CD4-positive, alpha-beta T cell treated with Interleukin-4 for 1 hour (primary cell): ENCODE data around the gene CLIC6.
"Not testable (repeated sequence)": the region's sequence is repeated elsewhere in the genome, so short reads cannot be mapped to it uniquely, and the experiment has no call there.

Experiments
- DNase-seq, 2 donors: peaks; one replicate each; pipeline ENCODE4 v3.0.0-alpha.2; 2020 to 2022

Gene CLIC6

DNA sequence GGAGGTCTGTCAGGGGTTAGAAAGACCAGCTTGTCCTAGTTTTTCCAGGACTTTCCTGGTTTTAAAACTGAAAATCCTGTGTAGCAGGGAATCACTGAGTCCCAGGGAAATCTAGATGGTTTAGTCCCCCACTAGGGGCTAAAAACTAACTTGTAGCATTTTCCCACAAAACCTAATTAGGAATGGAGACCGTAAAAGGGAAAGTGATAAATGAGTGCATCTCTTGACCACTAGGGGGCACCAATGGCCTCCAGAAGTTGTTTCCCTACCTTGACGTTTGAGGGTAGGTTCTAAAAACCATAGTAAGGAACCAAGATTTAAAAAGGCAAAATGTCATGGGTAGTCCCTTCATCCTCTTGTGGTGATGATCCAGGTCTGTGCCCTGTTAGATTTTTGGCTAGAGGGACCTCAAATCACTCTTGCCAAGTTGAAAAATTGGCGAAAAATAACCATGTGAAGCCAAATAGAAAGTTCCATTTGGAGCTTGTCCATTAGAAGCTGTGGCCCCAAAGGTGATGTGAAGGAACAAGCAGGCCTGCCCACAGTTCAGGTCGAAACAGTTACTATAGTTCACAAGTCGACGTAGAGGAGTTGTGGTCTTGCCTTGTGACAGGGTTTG, 24.5 kb downstream of the CLIC6 start:
- DNase-seq = peak; percentile 32 to 50

DNA sequence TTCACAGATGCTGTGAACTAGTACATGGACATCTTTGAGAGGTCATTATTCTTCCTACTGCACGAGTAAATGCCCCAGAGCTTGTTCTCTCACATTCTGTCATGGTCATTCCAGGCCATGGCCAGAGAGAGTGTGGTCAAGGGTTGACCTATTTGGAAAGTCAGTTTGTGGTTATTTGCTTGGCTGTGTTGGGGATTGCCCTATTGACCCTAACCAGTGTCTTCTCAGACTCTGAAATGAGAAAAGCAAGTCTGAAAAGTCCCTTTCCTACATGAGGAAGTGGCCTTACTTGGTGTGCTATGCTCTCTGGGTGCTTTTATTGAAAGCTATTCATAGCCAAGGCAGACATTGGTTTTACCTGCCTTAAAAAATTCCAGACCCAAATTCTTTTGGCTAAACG, 26.6 kb downstream of the CLIC6 start:
- no peak for DNase-seq

DNA sequence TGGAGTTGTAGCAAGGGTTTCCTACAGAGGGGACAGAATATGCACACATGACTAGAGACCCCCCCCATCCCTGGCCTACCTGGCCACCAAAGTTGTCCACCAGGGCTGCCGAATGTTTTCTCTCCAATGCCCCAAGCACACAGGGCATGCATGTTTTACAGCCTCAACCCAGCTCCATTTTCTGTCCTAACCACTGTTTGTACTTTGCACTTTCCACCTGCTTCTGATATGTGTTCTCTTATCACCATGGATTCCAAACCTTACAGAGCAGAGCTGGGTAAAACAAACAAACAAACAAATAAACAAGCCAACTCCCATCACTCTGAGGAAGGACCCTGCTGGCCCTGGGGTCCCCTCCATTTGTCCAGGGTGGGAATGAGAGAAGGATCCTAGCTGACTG, 27.3 kb downstream of the CLIC6 start:
- DNase-seq = no peak

DNA sequence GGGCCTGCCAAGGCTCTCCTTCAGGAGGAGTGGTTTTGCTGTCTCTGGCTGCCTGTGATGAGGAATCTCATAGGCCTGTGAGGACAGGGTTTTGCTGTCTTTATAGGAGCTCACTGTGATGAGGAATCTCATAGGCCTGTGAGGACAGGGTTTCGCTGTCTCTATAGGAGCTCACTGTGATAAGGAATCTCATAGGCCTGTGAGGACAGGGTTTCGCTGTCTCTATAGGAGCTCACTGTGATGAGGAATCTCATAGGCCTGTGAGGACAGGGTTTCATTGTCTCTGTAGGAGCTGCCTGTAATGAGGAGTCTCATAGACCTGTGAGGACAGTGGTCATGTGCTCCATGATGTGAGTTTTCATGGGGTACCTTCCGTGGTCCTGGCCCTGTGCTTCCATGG, 29.0 kb downstream of the CLIC6 start:
- no peak for DNase-seq

DNA sequence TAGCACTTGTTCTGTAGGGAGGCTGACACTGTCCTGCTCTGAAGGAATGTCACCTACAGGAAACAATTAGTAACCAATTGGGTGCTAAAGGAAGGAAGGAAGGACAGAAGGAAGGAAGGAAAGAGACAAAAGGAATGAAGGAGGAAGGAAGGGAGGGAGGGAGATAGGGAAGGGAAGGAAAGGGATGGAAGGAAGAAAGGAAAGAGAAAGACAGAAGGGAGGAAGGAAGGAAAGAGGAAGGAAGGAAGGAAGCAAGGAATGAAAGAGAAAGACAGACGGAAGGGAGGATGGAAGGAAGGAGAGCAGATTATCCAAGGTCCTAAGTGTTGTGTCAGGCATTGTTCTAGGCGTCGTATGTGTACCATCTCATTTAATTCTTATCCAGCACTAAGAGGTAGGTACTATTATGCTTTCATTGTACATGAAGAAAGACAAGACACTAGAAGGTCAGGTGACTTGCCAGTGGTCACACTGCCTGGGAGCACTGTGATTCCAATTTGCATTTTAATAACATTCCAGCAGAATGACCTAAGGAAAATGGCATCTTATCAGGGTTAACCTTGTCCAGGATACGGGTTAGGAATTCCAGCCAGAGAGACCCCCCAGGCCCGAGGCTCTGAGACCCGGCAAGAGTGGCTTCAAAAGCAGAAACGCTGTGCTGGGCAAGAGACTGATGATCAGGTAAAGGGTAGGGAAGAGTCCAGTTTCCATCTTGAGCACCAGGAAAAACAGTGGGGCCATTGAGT, 29.6 kb downstream of the CLIC6 start:
- no peak for DNase-seq

DNA sequence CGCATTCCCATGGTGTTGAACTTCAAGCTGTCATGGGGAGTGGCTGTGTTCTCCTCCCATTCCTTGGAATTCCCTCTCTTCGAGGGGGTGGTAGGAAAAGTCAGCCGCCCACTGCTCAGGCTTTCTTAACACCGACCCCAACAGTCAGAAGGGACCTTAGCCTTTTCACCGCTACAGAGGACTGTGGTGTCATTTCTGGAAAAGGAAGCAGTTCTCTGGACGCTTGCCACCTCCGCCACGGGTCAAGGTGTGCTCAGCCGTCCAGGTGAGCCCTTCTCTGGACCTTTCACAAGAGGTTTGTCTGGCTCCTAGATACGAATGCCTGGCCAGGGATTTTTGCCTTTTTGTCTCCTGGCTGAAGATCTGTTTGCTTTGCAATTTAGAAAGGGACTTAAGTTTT, 31.8 kb downstream of the CLIC6 start:
- no peak for DNase-seq

DNA sequence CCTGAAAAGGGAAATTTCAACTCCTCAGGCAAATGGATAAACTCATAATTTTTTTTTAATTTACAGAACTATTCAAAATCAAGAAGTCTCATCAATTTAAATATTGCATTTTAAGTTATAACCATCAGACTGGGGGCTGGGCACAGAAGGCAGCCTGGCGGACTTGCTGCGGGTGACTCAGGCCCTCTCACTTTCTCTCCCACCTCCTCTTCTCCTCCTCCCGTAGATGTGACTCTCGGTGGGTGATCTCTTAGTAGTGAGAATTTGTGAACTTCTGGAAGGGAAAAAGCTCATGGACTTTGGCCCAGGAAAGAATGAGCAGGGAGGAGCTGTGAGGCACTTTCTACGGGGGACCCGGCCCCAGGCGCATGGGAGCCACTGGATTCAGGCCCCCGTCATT, 32.9 kb downstream of the CLIC6 start:
- DNase-seq = no peak

DNA sequence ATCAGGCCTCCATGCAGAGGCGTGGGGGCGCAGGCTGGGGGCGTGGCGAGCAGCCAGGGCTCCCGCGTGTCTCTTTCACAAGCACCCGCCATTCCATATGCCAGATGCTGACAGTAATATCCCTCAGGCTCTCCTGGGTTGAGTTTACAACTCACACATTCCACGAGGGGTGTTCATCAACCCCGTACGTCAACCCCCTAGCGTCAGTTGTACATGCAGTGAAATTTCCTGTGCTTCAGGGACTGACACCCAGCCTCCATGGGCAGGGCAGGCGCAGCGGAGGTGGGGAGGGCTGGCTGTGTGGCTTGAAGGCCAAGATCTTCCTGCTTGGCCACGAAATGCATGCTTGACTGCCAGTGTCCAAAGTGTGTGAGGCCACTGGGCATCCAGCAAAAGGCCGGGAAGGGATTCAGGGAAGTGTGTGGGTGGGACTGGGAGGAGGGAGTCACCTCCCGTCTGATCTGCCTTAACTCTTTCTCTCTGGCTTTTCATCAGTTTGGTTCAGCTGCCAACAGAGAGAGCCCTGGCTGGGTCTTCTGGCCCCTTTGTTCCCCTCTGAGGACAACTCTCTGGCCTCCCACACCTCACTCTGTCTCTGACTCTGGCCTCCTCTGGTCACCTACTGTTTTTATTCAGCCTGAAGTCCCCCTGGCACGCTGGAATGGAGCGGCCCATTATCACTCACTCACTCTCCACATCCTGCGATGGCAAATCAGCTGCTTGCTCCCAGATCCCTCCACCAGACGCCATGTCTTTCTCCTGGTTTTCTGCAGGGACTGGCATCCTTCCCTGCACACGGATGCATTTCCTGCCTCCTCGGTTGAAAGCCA, 33.8 kb downstream of the CLIC6 start:
- no peak for DNase-seq

DNA sequence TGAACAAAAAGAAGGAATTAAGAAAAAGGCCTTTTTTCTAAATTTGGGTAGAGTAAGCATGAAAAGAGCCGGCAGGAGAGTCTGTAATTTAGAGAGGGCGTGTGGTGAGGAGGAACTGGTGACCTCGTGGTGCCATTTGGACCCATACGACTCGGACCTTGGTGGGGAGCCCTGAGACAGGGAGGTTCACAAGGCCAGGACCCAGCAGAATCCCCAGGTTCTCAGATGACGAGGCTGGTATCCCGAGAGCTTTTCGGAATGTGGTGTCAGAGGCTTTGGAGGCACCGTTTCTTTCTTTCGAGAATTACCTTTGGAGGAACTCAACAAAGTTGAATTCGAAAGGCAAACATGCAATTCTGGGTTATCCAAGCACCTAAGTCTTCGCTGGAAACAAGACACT, 34.8 kb downstream of the CLIC6 start:
- no peak for DNase-seq

DNA sequence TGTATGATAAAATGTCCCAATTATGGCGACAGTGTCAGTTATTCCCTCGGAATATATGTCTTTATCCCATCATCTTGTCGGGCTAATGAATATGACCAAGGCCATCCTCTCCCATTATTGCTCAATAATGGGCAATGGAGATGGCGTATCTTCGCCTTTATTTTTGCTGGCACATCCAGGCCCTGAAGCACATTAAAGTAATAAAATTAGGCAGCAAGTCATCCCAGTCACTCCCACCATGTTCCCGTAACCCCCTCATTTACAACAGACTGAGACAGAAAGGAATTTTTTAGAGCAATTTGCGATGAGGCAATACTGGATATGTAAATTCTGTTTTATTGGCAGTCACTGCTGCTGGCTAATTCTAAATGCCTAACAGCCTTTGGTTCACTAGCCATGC, 35.3 kb downstream of the CLIC6 start:
- no peak for DNase-seq

DNA sequence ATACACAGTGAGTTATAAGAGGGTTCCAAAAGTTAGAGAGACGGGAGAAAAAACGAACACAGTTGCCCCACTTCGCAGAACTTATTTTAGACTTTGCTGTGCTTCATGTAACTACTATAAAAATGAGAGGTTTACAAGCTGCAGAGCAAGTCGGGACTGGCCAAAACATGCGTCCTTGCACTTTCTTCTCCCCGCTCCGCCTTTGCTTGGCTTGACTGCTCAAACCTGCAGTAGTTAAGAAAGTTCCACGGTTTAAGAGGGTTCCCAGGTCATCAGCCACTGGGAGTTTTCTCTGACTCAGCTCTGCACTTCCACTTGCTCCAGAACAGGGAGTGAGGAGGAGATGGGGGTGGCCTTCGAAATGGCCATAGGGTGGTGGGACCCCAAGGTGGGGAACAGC, 36.2 kb downstream of the CLIC6 start:
- no peak for DNase-seq

DNA sequence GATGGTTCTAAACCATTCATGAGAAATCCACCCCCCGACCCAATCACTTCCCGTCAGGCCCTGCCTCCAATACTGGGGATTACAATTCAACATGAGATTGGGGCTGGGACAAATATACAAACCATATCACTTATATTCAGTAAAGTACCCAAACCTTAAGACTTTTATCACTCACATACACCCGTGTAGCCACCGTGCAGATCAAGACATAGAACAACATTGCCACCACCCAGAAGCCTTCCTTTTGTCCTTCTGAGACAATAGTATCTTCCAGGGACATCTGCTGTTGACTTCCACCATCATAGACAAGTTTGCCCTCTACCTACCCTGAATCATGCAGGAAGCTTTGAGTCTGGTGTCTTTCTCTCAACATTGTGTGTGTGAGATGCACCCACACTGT, 37.5 kb downstream of the CLIC6 start:
- no peak for DNase-seq

DNA sequence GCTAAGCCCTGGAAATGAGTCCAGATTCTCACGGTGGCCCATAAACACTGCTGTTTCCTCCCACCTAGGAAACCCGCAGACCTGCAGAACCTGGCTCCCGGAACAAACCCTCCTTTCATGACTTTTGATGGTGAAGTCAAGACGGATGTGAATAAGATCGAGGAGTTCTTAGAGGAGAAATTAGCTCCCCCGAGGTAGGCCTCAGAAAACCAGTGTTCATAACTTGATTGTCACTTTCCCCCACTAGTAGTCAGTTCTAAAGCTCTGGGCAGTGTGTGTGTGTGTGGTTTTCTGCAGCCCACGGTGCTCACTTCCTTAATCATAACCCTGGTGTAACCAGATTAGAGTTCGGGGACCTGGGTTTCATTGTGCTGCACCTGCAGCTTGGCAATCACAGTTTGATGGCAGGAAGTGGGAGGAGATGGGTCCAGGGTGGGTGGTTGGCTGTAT, 39.1 kb downstream of the CLIC6 start:
- peak in 1 of 2 donors; percentile 12 for DNase-seq

DNA sequence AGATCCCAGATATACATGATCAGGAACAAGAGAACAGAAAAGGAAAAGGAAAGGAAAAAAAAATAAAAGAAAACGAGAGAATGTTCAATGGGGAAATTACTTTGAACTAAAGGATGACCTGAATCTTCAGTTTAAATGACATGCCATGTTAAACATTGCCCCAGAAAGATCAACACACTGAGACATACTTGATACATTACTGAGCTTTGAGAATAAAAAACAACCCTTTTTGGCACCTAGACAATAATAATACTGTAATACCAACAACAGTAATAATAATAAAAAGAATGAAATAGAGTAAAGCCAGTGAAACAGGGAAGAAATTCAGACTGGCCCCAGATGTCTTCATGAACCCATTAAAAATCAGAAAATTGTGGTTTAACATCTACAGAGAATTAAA, 44.8 kb downstream of the CLIC6 start:
- DNase-seq = no peak

DNA sequence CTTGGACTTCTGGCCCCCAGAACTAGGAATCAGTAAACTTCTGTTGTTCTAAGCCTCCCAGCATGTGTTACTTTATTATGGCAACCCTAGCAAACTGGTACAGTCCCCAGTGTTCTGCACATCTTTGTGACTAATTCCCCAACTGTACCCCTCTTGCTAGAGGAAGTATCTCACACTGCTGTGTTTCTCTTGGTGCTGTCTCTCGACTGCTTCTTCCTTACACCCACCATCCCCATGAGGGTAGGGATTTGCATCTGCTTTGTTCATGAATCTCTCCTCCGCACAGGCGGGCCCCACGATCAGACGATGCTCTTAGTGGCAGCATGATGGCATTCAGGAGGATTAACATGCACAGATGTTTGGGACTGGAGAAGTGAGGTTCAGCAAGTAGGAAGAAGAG, 46.7 kb downstream of the CLIC6 start:
- no peak for DNase-seq

DNA sequence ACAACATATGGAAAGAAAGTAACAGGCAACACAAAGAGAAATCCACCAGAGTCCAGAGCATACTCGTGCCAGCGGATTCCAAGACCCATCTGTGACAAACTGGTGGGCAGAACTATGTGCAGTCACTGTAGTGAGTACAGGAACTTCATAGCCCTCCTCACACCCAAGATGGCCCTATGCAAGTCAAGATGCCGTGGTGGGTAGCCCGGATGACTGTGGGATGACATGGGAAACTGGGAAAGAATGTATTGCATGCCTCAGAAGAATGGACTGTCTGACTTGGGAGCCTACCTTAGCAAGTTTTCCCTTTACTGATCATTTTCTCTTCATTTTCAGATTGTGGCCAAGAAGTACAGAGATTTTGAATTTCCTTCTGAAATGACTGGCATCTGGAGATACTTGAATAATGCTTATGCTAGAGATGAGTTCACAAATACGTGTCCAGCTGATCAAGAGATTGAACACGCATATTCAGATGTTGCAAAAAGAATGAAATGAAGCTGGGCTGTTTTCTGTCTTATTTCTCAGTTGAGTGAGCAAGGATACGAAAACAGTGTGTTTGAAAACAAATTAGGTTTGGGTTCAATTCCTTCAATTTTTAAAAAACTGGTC, 47.3 kb downstream of the CLIC6 start:
- no peak for DNase-seq

DNA sequence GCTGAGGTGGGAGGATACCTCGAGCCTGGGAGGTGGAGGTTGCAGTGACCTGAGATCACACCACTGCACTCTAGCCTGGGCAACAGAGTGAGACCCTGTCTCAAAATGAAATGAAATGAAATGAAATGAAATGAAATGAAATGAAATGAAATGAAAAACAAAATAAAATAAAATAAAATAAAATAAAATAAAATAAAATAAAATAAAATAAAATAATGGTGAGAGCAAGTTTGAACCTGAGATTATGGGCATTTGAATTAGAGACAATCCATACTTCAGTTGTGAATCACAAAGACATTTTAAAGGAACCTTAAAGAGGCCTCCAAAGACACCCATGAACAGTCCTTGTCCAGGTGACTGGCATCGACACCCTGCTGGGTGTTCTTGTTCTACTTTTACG, 49.7 kb downstream of the CLIC6 start:
- not testable (repeated sequence) for DNase-seq

DNA sequence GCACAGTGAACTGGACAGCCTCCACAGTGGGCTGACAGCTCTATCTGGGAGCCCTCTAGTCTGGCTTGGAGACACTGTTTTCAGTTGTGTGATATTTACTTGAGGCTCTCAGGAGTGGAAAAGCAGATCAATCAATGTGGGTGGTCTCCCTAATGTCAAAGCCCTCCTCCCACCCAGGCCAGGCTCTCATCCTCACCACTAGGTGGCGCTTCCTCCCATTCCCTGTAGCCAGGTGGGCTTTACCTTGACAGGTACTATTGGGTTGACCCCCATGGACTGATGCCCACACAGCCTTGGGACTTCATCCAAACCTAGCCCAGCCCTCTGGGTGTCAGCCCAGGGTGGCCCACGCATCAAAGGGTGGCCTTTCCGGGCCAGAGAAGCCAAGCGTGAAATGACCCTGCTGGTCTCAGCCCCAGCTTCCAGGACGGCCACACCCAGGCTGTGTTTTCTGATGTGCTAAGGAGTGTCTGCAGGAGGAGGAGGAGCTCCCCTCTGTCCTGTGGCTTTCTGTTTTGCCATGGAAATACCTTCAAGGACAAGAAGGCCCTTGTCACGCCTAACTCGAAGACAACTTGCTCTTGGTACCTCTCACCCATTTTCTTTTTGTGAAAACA, 54.0 kb downstream of the CLIC6 start:
- DNase-seq = peak in 1 of 2 donors; percentile 13

DNA sequence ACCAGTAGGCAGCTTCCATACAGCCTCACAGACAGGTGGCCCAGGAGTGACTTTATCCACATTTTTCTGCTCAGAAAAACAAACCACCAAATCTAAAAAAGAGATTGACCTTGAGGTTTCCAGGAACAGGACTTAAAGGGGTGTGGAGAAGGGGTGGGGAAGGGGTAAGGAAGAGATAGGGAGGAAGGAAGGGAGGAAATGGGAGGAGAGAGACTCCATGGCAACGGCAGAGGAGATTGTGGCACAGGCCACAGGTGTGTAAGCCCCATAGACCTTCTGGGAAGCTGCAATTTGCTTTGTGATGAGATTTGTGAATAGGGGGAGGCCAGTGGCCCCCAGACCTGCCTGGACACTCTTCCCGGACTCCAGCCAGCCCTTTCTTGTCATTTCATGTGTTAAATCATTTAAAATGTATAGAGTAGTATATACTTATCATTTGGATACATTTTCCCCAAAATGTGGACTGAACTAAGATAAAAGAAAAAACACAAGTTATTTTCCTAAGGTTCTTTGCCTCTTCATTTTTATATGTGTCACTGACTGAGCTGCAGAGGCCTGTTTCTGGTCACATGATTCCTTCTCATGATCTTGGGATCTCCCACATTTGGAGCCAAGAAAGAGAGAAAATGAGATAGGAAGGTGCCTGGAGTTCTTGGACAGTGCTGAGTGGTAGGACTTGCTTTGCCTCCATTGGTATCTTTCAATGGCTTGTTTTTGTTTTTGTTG, 55.5 kb downstream of the CLIC6 start:
- no peak for DNase-seq

DNA sequence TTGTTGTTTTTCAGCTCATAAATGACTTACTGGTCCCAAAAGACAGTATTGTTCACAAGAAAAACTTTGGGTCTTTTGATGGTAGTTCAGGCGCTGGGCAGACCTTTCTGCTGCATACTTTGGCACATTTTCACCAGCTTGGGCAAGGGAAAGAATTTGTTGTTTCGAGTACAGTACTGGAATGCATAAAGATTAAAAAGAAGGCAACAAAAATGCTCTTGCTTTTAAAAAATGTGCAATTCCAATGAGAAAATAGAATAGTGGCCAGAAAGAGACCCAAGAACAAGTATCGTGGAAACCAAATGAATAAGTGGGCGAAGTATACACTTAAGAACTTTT, 56.0 kb downstream of the CLIC6 start:
- no peak for DNase-seq

DNA sequence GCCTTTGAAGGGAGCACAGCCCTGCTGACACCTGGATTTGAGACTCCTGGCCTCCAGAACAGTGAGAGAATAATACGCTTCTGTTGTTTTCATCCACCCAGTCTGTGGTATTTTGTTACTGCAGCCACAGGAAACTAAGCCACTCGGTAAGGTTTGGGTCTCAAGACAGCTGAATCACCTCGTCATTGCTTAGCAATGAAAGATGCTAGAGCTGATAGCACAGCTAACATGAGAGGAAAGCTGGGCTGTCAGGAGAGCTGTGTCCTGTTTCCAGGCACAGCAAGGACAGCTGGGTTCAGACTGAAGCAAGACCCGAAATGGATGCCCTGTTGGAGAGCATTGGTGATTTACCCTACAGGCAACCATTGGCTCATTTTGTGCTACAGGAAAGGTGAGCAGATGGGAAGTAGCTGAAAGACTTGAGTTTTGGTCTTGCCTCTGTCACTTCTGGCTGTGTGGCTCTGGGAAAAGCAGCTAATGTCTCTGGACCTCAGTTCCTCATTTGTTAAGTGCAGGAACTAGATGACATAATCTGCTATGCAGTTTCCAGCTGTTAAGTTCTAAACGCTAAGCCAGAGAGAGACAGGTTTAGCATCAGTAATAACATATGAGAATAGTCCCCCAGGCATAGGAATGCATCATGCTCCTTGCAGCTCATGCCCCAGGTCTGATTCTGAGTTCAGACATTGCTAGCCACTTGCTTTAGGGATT, 58.0 kb downstream of the CLIC6 start:
- DNase-seq = no peak

DNA sequence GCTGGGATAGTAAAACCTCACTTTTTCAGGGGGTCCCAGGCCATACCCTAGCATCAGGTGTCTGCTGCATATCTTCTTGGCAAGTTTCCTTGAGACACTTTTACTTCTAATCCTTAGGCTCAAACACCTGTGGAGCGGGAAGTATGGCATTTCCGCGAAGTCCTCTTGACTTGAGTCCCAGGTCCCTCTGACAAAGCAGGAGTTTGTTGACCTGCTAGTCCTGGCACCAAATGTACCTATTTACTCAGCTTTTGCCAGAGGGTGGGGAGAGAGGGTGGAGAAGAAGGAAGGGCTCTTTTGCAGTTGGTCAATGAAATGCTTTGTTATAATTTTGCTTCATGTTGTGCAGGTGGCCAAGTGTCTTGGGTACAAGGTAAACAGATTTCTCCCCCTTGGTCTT, 59.7 kb downstream of the CLIC6 start:
- DNase-seq = no peak
